HG02884 (cell line): ENCODE data around the gene ECT2.
"Not testable (repeated sequence)": the region's sequence is repeated elsewhere in the genome, so short reads cannot be mapped to it uniquely, and the experiment has no call there.

Source experiments
- ATAC-seq: cut with Tn5 transposase; IDR thresholded peaks from one replicate; pipeline ENCODE4 v1.9.1; 2021; ENCODE audit warnings: mild to moderate bottlenecking, moderate library complexity; ENCODE audit not compliant: unreplicated experiment

The ECT2 gene

GRCh38 chr3:172856795-172857742 is 106.5 kb downstream of the ECT2 start:
- ATAC-seq, result no peak

- ATAC-seq, result no peak
Observed at GRCh38 chr3:172859041-172859440, 108.5 kb downstream of the ECT2 start.

- not testable (repeated sequence) for ATAC-seq
Observed at GRCh38 chr3:172866726-172867350, 116.3 kb downstream of the ECT2 start.

GRCh38 chr3:172868582-172869200 is 118.2 kb downstream of the ECT2 start:
- no peak for ATAC-seq

- no peak for ATAC-seq
Observed at GRCh38 chr3:172869368-172869771, 118.8 kb downstream of the ECT2 start.

GRCh38 chr3:172869784-172870518 is 119.4 kb downstream of the ECT2 start:
- ATAC-seq, result no peak
